GM23338 (cell line): ENCODE results near the gene SNAPC2. TPM values are rescaled to one million over a fixed set of nuclear protein-coding genes. Genes with fewer than 3 reads are reported as not detected.

Experiments used
- ATAC-seq: fragments of 200-7000 bp; cut with Tn5 transposase; 3 replicates; pipeline ENCODE4 v1.9.1; 2020
- DNase-seq: peaks from one replicate; pipeline ENCODE4 v3.0.0-alpha.2; 2015; ENCODE audit warnings: low spot score
- H2AFZ ChIP-seq: fragments of 200-600 bp; sonication (generic); 2 replicates; pipeline ENCODE4 v1.8.0; 2016; ENCODE audit warnings: antibody characterized with exemption, mild to moderate bottlenecking, moderate library complexity
- H3F3A ChIP-seq: fragments of 200-600 bp; sonication (generic); replicated peaks from 2 replicates; pipeline ENCODE4 v1.8.0; 2017; ENCODE audit warnings: antibody characterized with exemption, mixed run types, low read depth
- H3K27ac ChIP-seq: fragments of 200-600 bp; sonication (generic); 2 replicates; pipeline ENCODE4 v1.6.1; 2016; ENCODE audit warnings: low read depth
- H3K27me3 ChIP-seq: fragments of 200-600 bp; sonication (generic); 2 replicates; pipeline ENCODE4 v1.8.0; 2016; ENCODE audit warnings: mild to moderate bottlenecking, mixed run types, moderate library complexity; ENCODE audit not compliant: insufficient read depth
- H3K36me3 ChIP-seq: fragments of 200-600 bp; sonication (generic); 2 replicates; pipeline ENCODE4 v1.8.0; 2016; ENCODE audit warnings: mild to moderate bottlenecking; ENCODE audit not compliant: insufficient read depth
- H3K4me1 ChIP-seq: fragments of 200-600 bp; sonication (generic); 2 replicates; pipeline ENCODE4 v1.8.0; 2016; ENCODE audit warnings: mild to moderate bottlenecking, moderate library complexity; ENCODE audit not compliant: insufficient read depth
- H3K4me2 ChIP-seq: fragments of 200-600 bp; sonication (generic); 2 replicates; pipeline ENCODE4 v1.7.1; 2017; ENCODE audit warnings: mixed run types
- H3K4me3 ChIP-seq: fragments of 200-600 bp; sonication (generic); 2 replicates; pipeline ENCODE4 v1.6.1; 2016; ENCODE audit warnings: mixed run types
- H3K79me2 ChIP-seq: fragments of 200-600 bp; sonication (generic); replicated peaks from 2 replicates; pipeline ENCODE4 v1.8.0; 2017; ENCODE audit warnings: mild to moderate bottlenecking; ENCODE audit not compliant: insufficient read depth
- H3K9me2 ChIP-seq: fragments of 200-600 bp; sonication (generic); 2 replicates; pipeline ENCODE4 v1.8.0; 2017; ENCODE audit not compliant: insufficient read depth
- H4K20me1 ChIP-seq: fragments of 200-600 bp; sonication (generic); replicated peaks from 2 replicates; pipeline ENCODE4 v1.8.0; 2017; ENCODE audit warnings: mild to moderate bottlenecking; ENCODE audit not compliant: insufficient read depth
- H3K27ac Mint-ChIP-seq: 2 replicates; pipeline ENCODE4 v1.8.0; 2020; ENCODE audit warnings: inconsistent platforms, mild to moderate bottlenecking, moderate library complexity, mixed read lengths
- H3K27me3 Mint-ChIP-seq: 3 replicates; pipeline ENCODE4 v1.8.0; 2022; ENCODE audit warnings: low read depth, mild to moderate bottlenecking, moderate library complexity, mixed read lengths, inconsistent platforms; ENCODE audit not compliant: insufficient read depth, poor library complexity
- H3K36me3 Mint-ChIP-seq: 3 replicates; pipeline ENCODE4 v1.8.0; 2021; ENCODE audit warnings: low read depth, mild to moderate bottlenecking, inconsistent platforms, moderate library complexity, mixed read lengths
- H3K4me1 Mint-ChIP-seq: 3 replicates; pipeline ENCODE4 v1.8.0; 2020; ENCODE audit warnings: mild to moderate bottlenecking, inconsistent platforms, mixed read lengths
- H3K4me3 Mint-ChIP-seq: 3 replicates; pipeline ENCODE4 v1.8.0; 2021; ENCODE audit warnings: moderate library complexity, mild to moderate bottlenecking, inconsistent platforms, mixed read lengths
- H3K9me3 Mint-ChIP-seq: 3 replicates; pipeline ENCODE4 v1.8.0; 2020; ENCODE audit warnings: moderate library complexity, mild to moderate bottlenecking, inconsistent platforms, mixed read lengths
- CREB1 ChIP-seq: fragments of 250-450 bp; sonication (Bioruptor Pico); IDR thresholded peaks from 2 replicates; pipeline ENCODE4 v1.5.0; 2020; ENCODE audit warnings: low read depth, mild to moderate bottlenecking, moderate library complexity
- CTCF ChIP-seq, 2 experiments: fragments of 200-600 bp in 1 of 2; sonication (generic) in 1 of 2; conservative IDR thresholded peaks; 2 replicates each; pipeline versions ENCODE4 v1.5.1 to v1.6.1; 2016 to 2017; ENCODE audit warnings: antibody characterized with exemption in 2 of 2, low read depth in 2 of 2, mild to moderate bottlenecking in 2 of 2, moderate library complexity in 1 of 2
- EZH2 ChIP-seq: fragments of 200-600 bp; sonication (generic); IDR thresholded peaks from one replicate; pipeline ENCODE4 v1.8.0; 2017; ENCODE audit warnings: antibody characterized with exemption, mild to moderate bottlenecking, low read depth; ENCODE audit not compliant: unreplicated experiment
- EZH2phosphoT487 ChIP-seq: fragments of 200-600 bp; sonication (generic); IDR thresholded peaks from one replicate; pipeline ENCODE4 v1.8.1; 2018; ENCODE audit warnings: antibody characterized with exemption; ENCODE audit not compliant: unreplicated experiment
- NANOG ChIP-seq: IDR thresholded peaks from 2 replicates; pipeline ENCODE4 v1.6.1; 2016; ENCODE audit warnings: antibody characterized with exemption, borderline replicate concordance
- POLR2AphosphoS5 ChIP-seq: IDR thresholded peaks from 2 replicates; pipeline ENCODE4 v1.6.1; 2016; ENCODE audit warnings: antibody characterized with exemption, low read depth
- REST ChIP-seq: IDR thresholded peaks from one replicate; pipeline ENCODE4 v1.6.1; 2018; ENCODE audit warnings: antibody characterized with exemption; ENCODE audit not compliant: unreplicated experiment
- ZNF331 ChIP-seq: fragments of 250-450 bp; sonication (Bioruptor Pico); IDR thresholded peaks from 2 replicates; pipeline ENCODE4 v1.5.0; 2020; ENCODE audit warnings: low read depth, mild to moderate bottlenecking, moderate library complexity
- ZNF462 ChIP-seq: fragments of 250-450 bp; sonication (Bioruptor Pico); IDR thresholded peaks from 2 replicates; pipeline ENCODE4 v1.5.0; 2020; ENCODE audit warnings: mild to moderate bottlenecking, moderate library complexity
- polyA plus RNA-seq: library from polyadenylated mRNA; unstranded; fragments of >200 nt; fragmentation: Nextera tagmentation; extraction: Ambion mirVana; gene quantifications from 2 replicates; pipeline ENCODE4 v1.2.1, GENCODE V29; 2016
- total RNA-seq: library from RNA; depleted of rRNA; stranded (reverse); fragments of >200 nt; shearing (Covaris generic); gene quantifications from 2 replicates; pipeline ENCODE4 v1.2.3, GENCODE V29; 2014

The SNAPC2 gene
- total and polyA plus RNA-seq, 2 experiments from 2014 or later: 17.1 to 25.1 TPM

- peaks cover 4% of the 10 kb centered on the region for H3K4me1 Mint-ChIP-seq
- no peaks in the 10 kb centered on the region; the same call in 1 of the 2 replicates for H3K36me3 ChIP-seq
- H3K4me3 Mint-ChIP-seq: peak overlapping the region; percentile 78
- no peak for ATAC-seq
- no peak overlapping the region for H3K27ac ChIP-seq
- H3K27me3 ChIP-seq: no peaks in the 10 kb centered on the region
- H3K4me1 ChIP-seq: peaks cover 4% of the 10 kb centered on the region; the same call in 1 of the 2 replicates
- no peak for DNase-seq
- no peak overlapping the region for H2AFZ ChIP-seq
- peaks cover 21% of the 10 kb centered on the region for H3K27me3 Mint-ChIP-seq
- peaks cover 26% of the 10 kb centered on the region for H3F3A ChIP-seq
- H3K27ac Mint-ChIP-seq: peak overlapping the region; percentile 56; the same call in 1 of the 2 replicates
- no peaks in the 10 kb centered on the region for H3K9me2 ChIP-seq
- no peak for TF ChIP-seq EZH2phosphoT487
- no peak for TF ChIP-seq REST
- TF ChIP-seq ZNF331 (CRISPR knock-in tag): no peak
- TF ChIP-seq CREB1: no peak
- no peak for TF ChIP-seq EZH2
- no peak for TF ChIP-seq CTCF (conservative IDR thresholded peaks at IDR 0.05; ENCODE audit: low read depth in 2 of 2)
- no peak for TF ChIP-seq ZNF462 (CRISPR knock-in tag)
- TF ChIP-seq NANOG: no peak
- no peak for TF ChIP-seq POLR2AphosphoS5
- H3K36me3 Mint-ChIP-seq: peaks cover 34% of the 10 kb centered on the region
- peak overlapping the region; percentile 57; the same call in 1 of the 2 replicates for H3K4me3 ChIP-seq
- no peaks in the 10 kb centered on the region for H3K79me2 ChIP-seq
- H4K20me1 ChIP-seq: peaks cover 6% of the 10 kb centered on the region; the same call in 1 of the 2 replicates
- H3K4me2 ChIP-seq: peak overlapping the region; percentile 90; the same call in 1 of the 2 replicates
- no peaks in the 10 kb centered on the region for H3K9me3 Mint-ChIP-seq
Measured at GRCh38 chr19:7926727-7927604, 6.8 kb downstream of the SNAPC2 start.
